Suprapubic skin (tissue), 4 donors: ENCODE measurements around the gene KIR2DL3. TPM values are rescaled to one million over a fixed set of nuclear protein-coding genes. Genes with fewer than 3 reads are reported as not detected.
"Not testable (repeated sequence)": the region's sequence is repeated elsewhere in the genome, so short reads cannot be mapped to it uniquely, and the experiment has no call there.

Experiments
- DNase-seq, 2 donors: peaks; one replicate each; pipeline ENCODE4 v3.0.0-alpha.2; 2019; ENCODE audit warnings: low spot score in 2 of 2
- H3K27ac ChIP-seq: fragments of 200-600 bp; sonication (generic); one replicate; pipeline ENCODE4 v1.5.1; 2019
- H3K27me3 ChIP-seq: fragments of 200-600 bp; sonication (generic); one replicate; pipeline ENCODE4 v1.5.1; 2019
- H3K36me3 ChIP-seq: fragments of 200-600 bp; sonication (generic); one replicate; pipeline ENCODE4 v1.5.1; 2019
- H3K4me1 ChIP-seq: fragments of 200-600 bp; sonication (generic); one replicate; pipeline ENCODE4 v1.5.1; 2019
- H3K4me3 ChIP-seq: fragments of 200-600 bp; sonication (generic); one replicate; pipeline ENCODE4 v1.5.1; 2019; ENCODE audit warnings: mild to moderate bottlenecking
- H3K9me3 ChIP-seq: fragments of 200-600 bp; sonication (generic); one replicate; pipeline ENCODE4 v1.5.1; 2019
- CTCF ChIP-seq, 2 donors: fragments of 200-600 bp in 1 of 2; fragments of 450-650 bp in 1 of 2; sonication (generic) in 1 of 2; IDR thresholded peaks; one replicate each; pipeline ENCODE4 v1.5.1; 2016 to 2019; ENCODE audit warnings: antibody characterized with exemption in 2 of 2, mild to moderate bottlenecking in 1 of 2, moderate library complexity in 1 of 2
- EP300 ChIP-seq: sonication (generic); formaldehyde crosslinking; IDR thresholded peaks from one replicate; pipeline ENCODE4 v1.6.1; 2017; ENCODE audit warnings: antibody characterized with exemption
- POLR2A ChIP-seq, 2 donors: fragments of 450-650 bp; IDR thresholded peaks; one replicate each; pipeline ENCODE4 v1.6.1; 2017; ENCODE audit warnings: antibody characterized with exemption in 2 of 2, mild to moderate bottlenecking in 2 of 2, moderate library complexity in 2 of 2
- POLR2AphosphoS5 ChIP-seq, 3 donors: sonication (generic); formaldehyde crosslinking; IDR thresholded peaks; one replicate each; pipeline ENCODE4 v1.6.1; 2017; ENCODE audit warnings: antibody characterized with exemption in 3 of 3
- WGBS: methylation state at CpG from one replicate; pipeline ENCODE4 v1.1.5; 2018; 5-methylcytosine and 5-hydroxymethylcytosine counted together
- total RNA-seq, 4 donors: library from RNA; depleted of rRNA; stranded (reverse); fragments of >200 nt; gene quantifications; one replicate each; pipeline ENCODE4 v1.1.0, GENCODE V29; 2016

The KIR2DL3 gene
- not detected for total RNA-seq

DNA sequence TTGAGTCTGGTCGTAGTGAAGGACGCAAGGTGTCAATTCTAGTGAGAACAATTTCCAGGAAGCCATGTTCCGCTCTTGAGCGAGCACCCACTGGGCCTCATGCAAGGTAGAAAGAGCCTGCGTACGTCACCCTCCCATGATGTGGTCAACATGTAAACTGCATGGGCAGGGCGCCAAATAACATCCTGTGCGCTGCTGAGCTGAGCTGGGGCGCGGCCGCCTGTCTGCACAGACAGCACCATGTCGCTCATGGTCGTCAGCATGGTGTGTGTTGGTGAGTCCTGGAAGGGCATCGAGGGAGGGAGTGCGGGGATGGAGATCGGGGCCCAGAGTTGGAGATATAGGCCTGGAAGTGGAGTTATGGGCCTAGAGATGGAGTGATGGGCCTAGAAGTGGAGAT, at the start of gene KIR2DL3:
TSS of gene KIR2DL3 (plus strand) at position 208 of the 400 bp plus-strand sequence. CDS start at position 241, 33 bp downstream.
- H3K36me3 ChIP-seq, H3K27me3 ChIP-seq, H3K9me3 ChIP-seq, H3K4me1 ChIP-seq, DNase-seq, H3K4me3 ChIP-seq, H3K27ac ChIP-seq: not testable (repeated sequence)
- WGBS = 91% methylated on average over 16 of the region's 16 CpGs

DNA sequence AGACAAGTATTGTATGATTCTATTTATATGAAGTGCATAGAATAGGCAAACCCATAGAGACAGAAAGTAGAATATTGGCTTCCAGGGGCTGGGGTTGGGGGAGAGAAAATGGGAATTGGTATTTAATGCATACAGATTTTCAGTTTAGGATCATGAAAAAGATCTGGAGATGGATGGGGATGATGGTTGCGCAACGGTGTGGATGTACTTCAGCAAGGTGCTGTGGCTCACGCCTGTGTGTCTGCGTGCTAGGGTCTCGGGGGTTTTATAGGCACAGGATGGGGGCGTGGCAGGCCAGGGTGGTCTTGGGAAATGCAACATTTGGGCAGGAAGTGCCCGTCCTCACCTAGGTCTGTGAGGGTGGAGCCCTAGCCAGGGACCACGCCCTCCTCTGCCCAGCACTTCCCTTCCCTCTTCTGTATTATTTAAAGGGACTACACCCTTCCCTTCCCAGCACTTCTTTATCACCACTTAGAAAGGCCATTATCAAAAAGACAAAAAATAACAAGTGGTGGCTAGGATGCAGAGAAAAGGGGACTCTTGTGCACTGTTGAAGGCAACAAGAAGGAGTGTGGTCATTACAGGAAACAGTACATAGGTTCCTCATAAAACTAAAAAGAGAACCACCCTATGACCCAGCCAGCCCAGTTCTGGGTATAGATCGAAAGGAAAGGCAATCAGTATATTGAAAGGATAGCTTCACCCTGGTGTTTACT, 46.6 kb upstream of the KIR2DL3 start:
- WGBS = 68% methylated on average over 9 of the region's 9 CpGs
- Histone ChIP-seq H3K9me3 (no peaks in the 10 kb centered on the region), H3K4me1 (no peaks in the 10 kb centered on the region), H3K27ac (no peak overlapping the region), H3K36me3 (no peaks in the 10 kb centered on the region), H3K27me3 (peaks cover 11% of the 10 kb centered on the region), H3K4me3 (no peak overlapping the region)
- no peak for TF ChIP-seq CTCF (IDR thresholded peaks at IDR 0.05)
- no peak for TF ChIP-seq POLR2A (IDR thresholded peaks at IDR 0.05)
- TF ChIP-seq POLR2AphosphoS5 (IDR thresholded peaks at IDR 0.05) = no peak
- no peak for TF ChIP-seq EP300
- DNase-seq = no peak

DNA sequence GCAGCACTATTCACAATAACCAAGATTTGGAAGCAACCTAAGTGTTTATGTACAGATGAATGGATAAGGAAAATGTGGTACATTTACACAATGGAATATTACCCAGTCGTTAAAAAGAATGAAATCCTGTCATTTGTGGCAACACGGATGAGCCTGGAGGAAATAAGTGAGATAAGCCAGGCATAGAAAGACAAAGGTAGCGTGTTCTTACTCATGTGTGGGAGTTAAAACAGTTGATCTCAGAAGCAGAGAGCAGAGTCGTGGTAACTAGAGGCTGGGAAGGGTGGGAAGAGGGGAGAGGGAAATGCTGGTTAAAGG, 46.1 kb upstream of the KIR2DL3 start:
- TF ChIP-seq CTCF (IDR thresholded peaks at IDR 0.05) = no peak
- no peak for TF ChIP-seq POLR2AphosphoS5 (IDR thresholded peaks at IDR 0.05)
- TF ChIP-seq EP300 = no peak
- TF ChIP-seq POLR2A (IDR thresholded peaks at IDR 0.05) = no peak
- no peaks in the 10 kb centered on the region for H3K4me1 ChIP-seq
- H3K27ac ChIP-seq = no peak overlapping the region
- H3K36me3 ChIP-seq = no peaks in the 10 kb centered on the region
- WGBS = 77% methylated on average over 4 of the region's 4 CpGs
- no peak for DNase-seq
- H3K4me3 ChIP-seq = no peak overlapping the region
- H3K27me3 ChIP-seq = peaks cover 11% of the 10 kb centered on the region
- H3K9me3 ChIP-seq = no peaks in the 10 kb centered on the region

DNA sequence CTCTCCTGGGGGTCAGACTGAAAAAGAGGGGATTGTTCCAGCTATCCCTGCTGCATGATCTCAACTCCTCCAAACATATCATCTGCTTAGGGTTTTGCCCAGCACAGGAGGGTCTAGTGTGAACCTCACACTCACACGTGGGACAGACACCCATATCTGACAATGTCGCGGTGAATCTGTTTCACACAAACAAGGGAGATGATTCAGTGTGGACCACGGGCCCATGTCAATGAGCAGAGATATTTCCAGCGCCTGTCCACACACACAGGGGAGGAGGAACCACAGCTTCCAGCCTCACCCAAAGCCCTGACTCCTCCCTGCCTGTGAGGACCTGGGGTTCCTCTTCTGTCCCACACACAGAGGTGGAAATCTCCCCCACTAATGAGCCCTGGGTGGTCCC, 43.7 kb upstream of the KIR2DL3 start:
- no peak for DNase-seq
- Histone ChIP-seq H3K4me3 (no peak overlapping the region), H3K27ac (no peak overlapping the region), H3K36me3 (no peaks in the 10 kb centered on the region), H3K27me3 (peaks cover 18% of the 10 kb centered on the region), H3K4me1 (no peaks in the 10 kb centered on the region), H3K9me3 (no peaks in the 10 kb centered on the region)
- WGBS = 69% methylated on average over 5 of the region's 5 CpGs
- TF ChIP-seq POLR2A (IDR thresholded peaks at IDR 0.05) = no peak
- TF ChIP-seq POLR2AphosphoS5 (IDR thresholded peaks at IDR 0.05) = no peak
- no peak for TF ChIP-seq CTCF (IDR thresholded peaks at IDR 0.05)
- TF ChIP-seq EP300 = no peak

DNA sequence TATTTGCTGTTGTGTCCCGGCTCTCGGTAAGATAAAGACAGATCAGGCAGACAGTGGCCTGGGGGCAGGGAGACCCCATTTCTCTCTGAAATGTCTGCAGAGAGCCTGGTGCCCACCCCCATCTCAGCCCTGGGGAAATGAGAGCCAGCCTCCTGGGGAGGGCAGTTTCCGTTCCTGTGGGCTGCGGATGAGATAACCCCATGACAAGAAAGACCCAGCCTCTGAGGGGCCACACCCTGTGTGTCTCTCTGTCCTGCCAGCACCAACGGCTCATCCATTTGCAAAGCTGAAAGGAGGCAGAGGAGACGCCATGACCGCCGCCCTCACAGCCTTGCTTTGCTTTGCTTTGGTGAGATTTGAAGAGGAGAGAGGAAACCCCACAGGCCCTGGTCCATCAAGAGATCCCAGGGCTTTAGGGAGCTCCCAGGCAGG, 42.2 kb upstream of the KIR2DL3 start:
- Histone ChIP-seq H3K4me3 (no peak overlapping the region), H3K4me1 (no peaks in the 10 kb centered on the region), H3K36me3 (no peaks in the 10 kb centered on the region), H3K27me3 (peaks cover 13% of the 10 kb centered on the region), H3K27ac (no peak overlapping the region), H3K9me3 (no peaks in the 10 kb centered on the region)
- WGBS = 80% methylated on average over 1 of the region's 8 CpGs
- DNase-seq = no peak
- TF ChIP-seq CTCF (IDR thresholded peaks at IDR 0.05) = no peak
- no peak for TF ChIP-seq POLR2AphosphoS5 (IDR thresholded peaks at IDR 0.05)
- TF ChIP-seq EP300 = no peak
- no peak for TF ChIP-seq POLR2A (IDR thresholded peaks at IDR 0.05)

GRCh38 chr19:54696766-54697165, 41.5 kb upstream of the KIR2DL3 start:
- Histone ChIP-seq H3K4me1 (no peaks in the 10 kb centered on the region), H3K36me3 (no peaks in the 10 kb centered on the region), H3K9me3 (no peaks in the 10 kb centered on the region), H3K4me3 (no peak overlapping the region), H3K27me3 (peaks cover 10% of the 10 kb centered on the region), H3K27ac (no peak overlapping the region)
- DNase-seq = no peak
- no peak for TF ChIP-seq CTCF (IDR thresholded peaks at IDR 0.05)
- TF ChIP-seq POLR2AphosphoS5 (IDR thresholded peaks at IDR 0.05) = no peak
- no peak for TF ChIP-seq POLR2A (IDR thresholded peaks at IDR 0.05)
- TF ChIP-seq EP300 = no peak
- WGBS = 40% methylated on average over 1 of the region's 2 CpGs

DNA sequence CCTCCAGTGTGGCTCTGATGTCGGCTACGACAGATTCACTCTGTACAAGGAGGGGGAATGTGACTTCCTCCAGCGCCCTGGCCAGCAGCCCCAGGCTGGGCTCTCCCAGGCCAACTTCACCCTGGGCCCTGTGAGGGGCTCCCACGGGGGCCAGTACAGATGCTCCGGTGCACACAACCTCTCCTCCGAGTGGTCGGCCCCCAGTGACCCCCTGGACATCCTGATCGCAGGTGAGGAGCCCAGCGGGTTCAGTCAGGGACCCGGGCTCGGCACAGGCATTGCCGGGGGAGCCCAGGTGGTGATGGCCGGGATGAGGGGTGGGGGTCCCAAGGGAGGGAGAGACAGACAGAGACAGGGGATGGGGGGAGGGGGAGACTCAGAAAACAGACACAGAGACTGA, 40.6 kb upstream of the KIR2DL3 start:
- H3K27me3 ChIP-seq, DNase-seq, H3K4me3 ChIP-seq, H3K27ac ChIP-seq, H3K4me1 ChIP-seq, H3K36me3 ChIP-seq, H3K9me3 ChIP-seq: not testable (repeated sequence)
- WGBS = 76% methylated on average over 5 of the region's 13 CpGs
